H9 (cell line): ENCODE measurements around the gene B4GAT1. TPM values are rescaled to one million over a fixed set of nuclear protein-coding genes. Genes with fewer than 3 reads are reported as not detected.

Experiments
- DNase-seq: peaks from one replicate; pipeline ENCODE4 v3.0.0-alpha.2; 2017
- H2AFZ ChIP-seq: one replicate; pipeline ENCODE4 v1.6.1; 2013; ENCODE audit warnings: mild to moderate bottlenecking, low read length, control low read depth, moderate library complexity
- H2AK5ac ChIP-seq: 2 replicates; pipeline ENCODE4 v1.6.1; 2013; ENCODE audit warnings: low read length, control low read depth, mixed read lengths; ENCODE audit not compliant: insufficient read length
- H2BK120ac ChIP-seq: one replicate; pipeline ENCODE4 v1.6.1; 2013; ENCODE audit warnings: low read depth, mild to moderate bottlenecking, low read length, control low read depth, inconsistent platforms; ENCODE audit not compliant: poor library complexity, severe bottlenecking
- H2BK12ac ChIP-seq: 2 replicates; pipeline ENCODE4 v1.6.1; 2013; ENCODE audit warnings: low read length, control low read depth, mixed read lengths, low read depth; ENCODE audit not compliant: insufficient read length
- H2BK15ac ChIP-seq: 2 replicates; pipeline ENCODE4 v1.6.1; 2013; ENCODE audit warnings: low read depth, low read length, control low read depth
- H2BK20ac ChIP-seq: one replicate; pipeline ENCODE4 v1.6.1; 2013; ENCODE audit warnings: low read depth, mild to moderate bottlenecking, low read length, control low read depth, inconsistent platforms; ENCODE audit not compliant: poor library complexity, severe bottlenecking
- H2BK5ac ChIP-seq: 2 replicates; pipeline ENCODE4 v1.6.1; 2013; ENCODE audit warnings: low read length, control low read depth, mixed read lengths; ENCODE audit not compliant: insufficient read length
- H3K14ac ChIP-seq: 2 replicates; pipeline ENCODE4 v1.6.1; 2013; ENCODE audit warnings: low read length, control low read depth; ENCODE audit not compliant: insufficient read depth
- H3K18ac ChIP-seq: 2 replicates; pipeline ENCODE4 v1.6.1; 2013; ENCODE audit warnings: low read depth, mild to moderate bottlenecking, mixed read lengths, low read length, control low read depth; ENCODE audit not compliant: insufficient read length
- H3K23ac ChIP-seq: 2 replicates; pipeline ENCODE4 v1.6.1; 2013; ENCODE audit warnings: low read length, control low read depth, mixed read lengths, low read depth; ENCODE audit not compliant: insufficient read length
- H3K23me2 ChIP-seq: 2 replicates; pipeline ENCODE4 v1.6.1; 2013; ENCODE audit warnings: low read depth, mild to moderate bottlenecking, mixed read lengths, low read length, control low read depth; ENCODE audit not compliant: insufficient read length, poor library complexity, severe bottlenecking
- H3K27ac ChIP-seq: 2 replicates; pipeline ENCODE4 v1.5.1; 2013; ENCODE audit warnings: low read length, control low read depth, mixed read lengths, low read depth; ENCODE audit not compliant: insufficient read length
- H3K27me3 ChIP-seq: 2 replicates; pipeline ENCODE4 v1.6.1; 2013; ENCODE audit warnings: low read length, control low read depth, inconsistent platforms; ENCODE audit not compliant: insufficient read depth
- H3K4ac ChIP-seq: 2 replicates; pipeline ENCODE4 v1.6.1; 2013; ENCODE audit warnings: low read depth, mild to moderate bottlenecking, control low read depth, inconsistent platforms, low read length, moderate library complexity
- H3K4me1 ChIP-seq: 2 replicates; pipeline ENCODE4 v1.6.1; 2013; ENCODE audit warnings: low read length, control low read depth, inconsistent platforms; ENCODE audit not compliant: insufficient read depth
- H3K4me2 ChIP-seq: 2 replicates; pipeline ENCODE4 v1.6.1; 2013; ENCODE audit warnings: low read length, control low read depth, mixed read lengths; ENCODE audit not compliant: insufficient read length, insufficient read depth
- H3K56ac ChIP-seq: 2 replicates; pipeline ENCODE4 v1.6.1; 2013; ENCODE audit warnings: low read depth, mild to moderate bottlenecking, mixed read lengths, low read length, control low read depth; ENCODE audit not compliant: insufficient read length
- H3K79me1 ChIP-seq: 2 replicates; pipeline ENCODE4 v1.6.1; 2013; ENCODE audit warnings: low read depth, mild to moderate bottlenecking, moderate library complexity, low read length, control low read depth, inconsistent platforms; ENCODE audit not compliant: insufficient read depth, poor library complexity, severe bottlenecking
- H3K79me2 ChIP-seq: 2 replicates; pipeline ENCODE4 v1.6.1; 2013; ENCODE audit warnings: low read length, control low read depth, inconsistent platforms; ENCODE audit not compliant: insufficient read depth
- H3K9ac ChIP-seq: 2 replicates; pipeline ENCODE4 v1.6.1; 2013; ENCODE audit warnings: low read length, control low read depth, mixed read lengths; ENCODE audit not compliant: insufficient read length; ENCODE audit errors: extremely low read depth
- H3K9me3 ChIP-seq: one replicate; pipeline ENCODE4 v1.6.1; 2013; ENCODE audit warnings: low read depth, low read length, inconsistent platforms; ENCODE audit not compliant: control insufficient read depth
- H3T11ph ChIP-seq: one replicate; pipeline ENCODE4 v1.6.1; 2013; ENCODE audit warnings: mild to moderate bottlenecking, low read length, control low read depth, inconsistent platforms
- H4K20me1 ChIP-seq: one replicate; pipeline ENCODE4 v1.6.1; 2013; ENCODE audit not compliant: control insufficient read depth, insufficient read length, insufficient read depth
- H4K5ac ChIP-seq: 2 replicates; pipeline ENCODE4 v1.6.1; 2013; ENCODE audit warnings: low read depth, mild to moderate bottlenecking, mixed read lengths, low read length, control low read depth; ENCODE audit not compliant: insufficient read length
- H4K8ac ChIP-seq: replicated peaks from 2 replicates; pipeline ENCODE4 v1.6.1; 2013; ENCODE audit warnings: low read length, control low read depth, mixed read lengths, low read depth; ENCODE audit not compliant: insufficient read length
- H4K91ac ChIP-seq: 2 replicates; pipeline ENCODE4 v1.6.1; 2013; ENCODE audit warnings: low read depth, mild to moderate bottlenecking, moderate library complexity, mixed read lengths, low read length, control low read depth; ENCODE audit not compliant: insufficient read length
- H3K27ac Mint-ChIP-seq, 3 experiments: 2 replicates in 2 of 3; 3 replicates in 1 of 3; pipeline ENCODE4 v1.8.0; 2020 to 2021; ENCODE audit warnings: mixed read lengths in 3 of 3, mild to moderate bottlenecking in 1 of 3, moderate library complexity in 1 of 3
- H3K27me3 Mint-ChIP-seq: 2 replicates; pipeline ENCODE4 v1.8.0; 2021; ENCODE audit warnings: low read depth, mild to moderate bottlenecking, moderate library complexity, mixed read lengths
- H3K36me3 Mint-ChIP-seq, 3 experiments: 2 replicates in 2 of 3; 3 replicates in 1 of 3; pipeline ENCODE4 v1.8.0; 2020 to 2021; ENCODE audit warnings: low read depth in 3 of 3, mixed read lengths in 3 of 3; ENCODE audit not compliant: insufficient read depth in 1 of 3
- H3K4me1 Mint-ChIP-seq, 2 experiments: 2 replicates each; pipeline ENCODE4 v1.8.0; 2020; ENCODE audit warnings: mixed read lengths in 2 of 2
- H3K4me3 Mint-ChIP-seq, 2 experiments: 2 replicates in 1 of 2; 3 replicates in 1 of 2; pipeline ENCODE4 v1.8.0; 2020 to 2021; ENCODE audit warnings: mild to moderate bottlenecking in 2 of 2, mixed read lengths in 2 of 2, moderate library complexity in 1 of 2
- H3K9me3 Mint-ChIP-seq, 2 experiments: 2 replicates in 1 of 2; 3 replicates in 1 of 2; pipeline ENCODE4 v1.8.0; 2020; ENCODE audit warnings: mild to moderate bottlenecking in 2 of 2, mixed read lengths in 2 of 2, moderate library complexity in 1 of 2
- CTCF ChIP-seq: fragments of 200-600 bp; sonication (generic); conservative IDR thresholded peaks from 3 replicates; pipeline ENCODE4 v1.8.0; 2021; ENCODE audit warnings: antibody characterized with exemption, mild to moderate bottlenecking
- WGBS: extraction: QIAGEN DNeasy Blood & Tissue Kit; methylation state at CpG from one replicate; pipeline ENCODE4 v1.1.7; 2013; ENCODE audit warnings: missing lambda C conversion rate, low lambda C conversion rate, mixed read lengths; ENCODE audit not compliant: insufficient read length; ENCODE audit errors: extremely low coverage; 5-methylcytosine and 5-hydroxymethylcytosine counted together
- total RNA-seq: library from RNA; stranded (reverse); gene quantifications from 2 replicates; pipeline ENCODE4 v1.2.1, GENCODE V29; 2021

The B4GAT1 gene
- total RNA-seq, 1 experiment from 2014 or later: 24.3 TPM

- no peaks in the 10 kb centered on the region; the same call in 1 of the 2 replicates for H3K4me1 ChIP-seq
- H3K9me3 Mint-ChIP-seq: no peaks in the 10 kb centered on the region
- H3K9ac ChIP-seq: no peak overlapping the region
- no peak overlapping the region for H3K4ac ChIP-seq
- peaks cover 0 to under 1% (median 0%) of the 10 kb centered on the region in 3 experiments; a peak in 1 of 7 replicates for H3K36me3 Mint-ChIP-seq
- DNase-seq: no peak
- peaks cover 14 to 23% of the 10 kb centered on the region in 2 experiments for H3K4me1 Mint-ChIP-seq
- H3K27me3 ChIP-seq: no peaks in the 10 kb centered on the region; the same call in 1 of the 2 replicates
- H3K18ac ChIP-seq: no peak overlapping the region
- H3K27ac Mint-ChIP-seq: peak overlapping the region in 2 of 3 experiments; percentile 27 to 28; a peak in 2 of 7 replicates
- no peak for TF ChIP-seq CTCF
- H4K91ac ChIP-seq: no peak overlapping the region
- H2AK5ac ChIP-seq: no peak overlapping the region
- H3K23me2 ChIP-seq: no peaks in the 10 kb centered on the region
- no peak overlapping the region for H2BK120ac ChIP-seq
- no peak overlapping the region for H4K8ac ChIP-seq
- no peak overlapping the region for H3K23ac ChIP-seq
- no peak overlapping the region for H2BK20ac ChIP-seq
- peak overlapping the region in 1 of 2 experiments; percentile 10; a peak in 2 of 5 replicates for H3K4me3 Mint-ChIP-seq
- no peaks in the 10 kb centered on the region for H4K20me1 ChIP-seq
- peaks cover 17% of the 10 kb centered on the region for H3K27me3 Mint-ChIP-seq
- no peaks in the 10 kb centered on the region for H3K79me2 ChIP-seq
- no peak overlapping the region for H4K5ac ChIP-seq
- H3K9me3 ChIP-seq: no peaks in the 10 kb centered on the region
- H3K56ac ChIP-seq: no peak overlapping the region
- no CpG with 5 or more reads among the region's 8 CpGs for WGBS
- H3K79me1 ChIP-seq: no peaks in the 10 kb centered on the region
- H2BK15ac ChIP-seq: no peak overlapping the region
- no peak overlapping the region for H3T11ph ChIP-seq
- H3K27ac ChIP-seq: no peak overlapping the region
- H2AFZ ChIP-seq: no peak overlapping the region
- H2BK12ac ChIP-seq: no peak overlapping the region
- no peak overlapping the region for H3K4me2 ChIP-seq
- H3K14ac ChIP-seq: no peak overlapping the region
- H2BK5ac ChIP-seq: no peak overlapping the region
These were observed 49.8 kb downstream of the B4GAT1 start for GRCh38 chr11:66297610-66298009.

Other genes with a start within 250 kb of the B4GAT1 start
- 56.7 and 59.7 TPM in 2 replicates for gene KLC2, start 89.9 kb downstream of the B4GAT1 start, total RNA-seq
- 118 and 122 TPM in 2 replicates for gene RAB1B, start 79.0 kb downstream of the B4GAT1 start, total RNA-seq
- gene CNIH2, start 69.5 kb downstream of the B4GAT1 start, total RNA-seq: 11.8 and 12.0 TPM in 2 replicates
- gene YIF1A, start 58.5 kb downstream of the B4GAT1 start, total RNA-seq: 64.3 and 71.6 TPM in 2 replicates
- 1.2 and 1.4 TPM in 2 replicates for gene TMEM151A, start 55.7 kb downstream of the B4GAT1 start, total RNA-seq
- gene CD248, start 30.6 kb downstream of the B4GAT1 start, total RNA-seq: 1.3 and 1.5 TPM in 2 replicates
- 5.4 and 5.5 TPM in 2 replicates for gene RIN1, start 11.2 kb downstream of the B4GAT1 start, total RNA-seq
- 50.1 and 50.5 TPM in 2 replicates for gene BRMS1, start 2.5 kb downstream of the B4GAT1 start, total RNA-seq
- gene SLC29A2, start 24.1 kb upstream of the B4GAT1 start, total RNA-seq: 29.7 and 29.8 TPM in 2 replicates
- gene NPAS4, start 73.4 kb upstream of the B4GAT1 start, total RNA-seq: 1.6 and 1.8 TPM in 2 replicates
- gene MRPL11, start 91.2 kb upstream of the B4GAT1 start, total RNA-seq: 105 and 106 TPM in 2 replicates
- 9.3 and 10.3 TPM in 2 replicates for gene PELI3, start 119.3 kb upstream of the B4GAT1 start, total RNA-seq
- gene DPP3, start 132.8 kb upstream of the B4GAT1 start, total RNA-seq: 83.1 and 85.3 TPM in 2 replicates
- 27.2 and 29.5 TPM in 2 replicates for gene BBS1, start 163.0 kb upstream of the B4GAT1 start, total RNA-seq
- 8.1 and 8.9 TPM in 2 replicates for gene ZDHHC24, start 198.4 kb upstream of the B4GAT1 start, total RNA-seq
- gene ACTN3, start 199.3 kb upstream of the B4GAT1 start, total RNA-seq: 45.7 TPM in 2 replicates
- 0.48 and 0.98 TPM in 2 replicates for gene CTSF, start 221.0 kb upstream of the B4GAT1 start, total RNA-seq
- 0.88 and 1.1 TPM in 2 replicates for gene CCDC87, start 245.4 kb upstream of the B4GAT1 start, total RNA-seq
- 57.5 and 61.1 TPM in 2 replicates for gene CCS, start 245.6 kb upstream of the B4GAT1 start, total RNA-seq